GM21825 (cell line): Measurements from ENCODE around the gene C3.

Experiments
- ATAC-seq: cut with Tn5 transposase; IDR thresholded peaks from one replicate; pipeline ENCODE4 v1.9.1; 2021; ENCODE audit warnings: mild to moderate bottlenecking, moderate library complexity; ENCODE audit not compliant: unreplicated experiment

Gene C3

DNA sequence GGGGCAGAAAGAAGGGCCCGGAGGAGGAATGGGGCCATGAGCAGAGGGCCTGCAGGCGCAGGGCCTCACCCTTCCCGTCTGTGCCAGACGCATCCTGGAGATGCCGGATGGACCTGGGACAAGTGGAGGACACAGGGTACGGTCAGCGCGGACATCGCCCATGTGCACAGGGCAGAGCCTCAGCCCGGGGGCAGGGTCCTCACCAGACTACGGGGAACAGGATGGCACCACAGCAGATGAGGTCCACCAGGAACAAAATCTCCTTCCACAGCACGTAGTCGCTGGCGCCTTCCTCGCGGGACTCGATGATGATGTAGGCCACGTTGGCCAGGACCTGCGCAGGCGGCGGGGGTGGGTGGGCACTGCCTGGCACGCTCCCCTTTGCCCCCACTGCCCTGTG, 11.4 kb upstream of the C3 start:
- ATAC-seq = no peak

DNA sequence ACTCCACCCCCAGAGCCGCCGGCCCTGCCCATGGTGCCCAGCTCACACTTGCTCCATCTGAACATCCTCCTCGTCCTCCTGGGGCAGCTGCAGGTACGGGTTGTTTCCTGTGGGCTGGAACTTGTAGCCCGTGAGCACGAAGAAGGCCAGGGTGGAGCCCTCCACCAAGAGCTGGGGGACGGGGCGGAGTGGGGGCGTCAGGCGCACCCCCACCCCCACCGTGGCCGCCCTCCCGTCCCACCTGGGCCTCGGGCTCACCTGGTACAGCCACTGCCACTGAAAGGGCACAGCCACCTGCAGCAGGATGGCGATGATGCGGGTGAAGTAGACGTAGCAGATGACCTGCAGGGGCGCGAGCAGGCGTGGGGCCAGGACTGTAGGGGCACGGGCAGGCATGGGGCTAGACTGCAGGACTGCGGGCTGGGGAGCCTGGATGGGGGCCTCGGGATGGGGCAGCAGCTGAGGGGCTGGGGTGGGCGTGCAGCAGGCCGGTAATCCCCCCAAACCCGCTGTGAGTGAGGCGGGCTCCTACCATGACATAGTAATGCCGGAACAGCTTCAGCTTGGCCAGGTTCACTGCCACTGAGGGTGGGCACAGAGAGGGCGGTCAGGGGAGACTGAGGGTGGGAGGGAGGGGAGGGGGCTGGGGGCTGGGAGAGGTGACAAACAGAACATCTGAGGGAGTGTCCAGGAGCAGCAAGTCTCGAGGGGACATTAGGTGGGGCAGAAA, 10.7 kb upstream of the C3 start:
- ATAC-seq = no peak

DNA sequence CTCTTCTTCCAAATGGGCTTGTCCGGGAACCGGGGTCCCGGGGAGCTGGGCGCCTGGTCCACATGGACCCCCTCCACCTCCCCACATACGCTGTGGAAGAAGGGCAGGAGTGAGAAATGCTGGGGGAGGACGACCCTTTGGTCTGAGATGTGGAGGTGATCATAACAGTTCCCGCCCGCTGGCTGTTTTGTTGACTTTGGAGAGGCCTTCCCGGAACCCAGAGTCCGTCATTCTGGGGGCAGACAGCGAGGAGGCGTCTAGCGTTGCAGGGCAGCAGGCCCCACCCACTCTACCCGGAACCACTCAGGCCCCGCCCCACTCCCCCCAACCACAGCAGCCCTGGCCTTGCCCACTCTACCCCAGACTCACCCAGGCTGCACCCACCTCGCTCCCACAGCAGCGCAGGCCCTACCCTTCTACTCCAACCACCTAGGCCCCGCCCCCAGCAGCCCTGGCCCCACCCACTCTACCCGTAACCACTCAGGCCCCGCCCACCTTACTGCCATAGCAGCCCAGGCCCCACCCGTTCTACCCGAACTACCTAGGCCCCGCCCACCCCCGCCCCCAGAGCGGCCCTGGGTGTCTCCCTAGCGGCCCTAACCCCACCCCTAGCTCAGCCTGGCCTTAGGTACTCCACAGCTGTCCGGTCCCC, 9.8 kb upstream of the C3 start:
- no peak for ATAC-seq

DNA sequence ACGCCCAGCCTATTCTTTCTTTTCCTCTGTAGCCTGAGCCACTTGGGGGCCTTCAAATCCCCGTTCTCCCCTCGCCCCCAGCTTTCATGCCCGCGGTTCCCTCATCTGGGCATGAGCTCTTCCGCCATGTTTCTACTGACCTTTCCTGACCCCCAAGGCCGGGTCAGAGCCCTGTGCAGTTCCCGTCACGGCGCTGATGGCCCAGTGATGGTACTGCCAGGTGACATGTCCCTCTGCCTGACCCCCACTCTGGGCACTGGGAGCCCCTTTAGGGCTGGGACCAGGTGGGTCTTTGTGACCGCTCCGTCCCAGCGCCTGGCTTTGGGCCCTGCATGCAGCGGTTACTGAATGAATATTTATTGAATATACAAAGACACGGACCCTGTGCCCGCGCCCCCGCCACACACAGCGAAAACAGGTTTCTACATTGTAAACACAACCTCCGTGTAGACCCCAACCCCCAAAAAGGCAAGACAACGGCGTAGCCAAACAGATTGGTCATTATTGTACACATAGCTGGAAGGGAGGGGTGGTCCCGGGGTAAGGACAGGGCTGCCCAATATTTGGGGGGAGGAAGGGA, 9.2 kb upstream of the C3 start:
- no peak for ATAC-seq

DNA sequence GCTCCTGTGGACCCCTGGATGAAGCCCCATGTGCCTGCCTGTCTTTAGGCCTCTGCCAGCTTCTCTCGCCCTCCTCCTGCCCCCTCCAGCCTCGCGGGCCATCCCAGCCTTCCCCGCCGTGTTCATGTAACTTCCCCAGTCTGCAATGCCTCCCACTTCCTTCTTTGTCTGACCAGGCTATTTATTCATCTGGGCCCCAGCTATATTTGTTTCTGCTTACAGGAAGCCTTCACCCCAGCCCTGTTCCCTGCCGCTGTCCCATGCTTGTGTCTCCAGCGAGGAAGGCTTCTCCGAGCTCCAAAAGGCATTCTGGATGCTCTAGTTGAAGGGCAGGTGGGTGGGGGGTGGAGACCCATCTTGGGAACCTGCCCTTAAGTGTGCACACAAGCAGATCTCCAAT, 7.9 kb upstream of the C3 start:
- no peak for ATAC-seq

DNA sequence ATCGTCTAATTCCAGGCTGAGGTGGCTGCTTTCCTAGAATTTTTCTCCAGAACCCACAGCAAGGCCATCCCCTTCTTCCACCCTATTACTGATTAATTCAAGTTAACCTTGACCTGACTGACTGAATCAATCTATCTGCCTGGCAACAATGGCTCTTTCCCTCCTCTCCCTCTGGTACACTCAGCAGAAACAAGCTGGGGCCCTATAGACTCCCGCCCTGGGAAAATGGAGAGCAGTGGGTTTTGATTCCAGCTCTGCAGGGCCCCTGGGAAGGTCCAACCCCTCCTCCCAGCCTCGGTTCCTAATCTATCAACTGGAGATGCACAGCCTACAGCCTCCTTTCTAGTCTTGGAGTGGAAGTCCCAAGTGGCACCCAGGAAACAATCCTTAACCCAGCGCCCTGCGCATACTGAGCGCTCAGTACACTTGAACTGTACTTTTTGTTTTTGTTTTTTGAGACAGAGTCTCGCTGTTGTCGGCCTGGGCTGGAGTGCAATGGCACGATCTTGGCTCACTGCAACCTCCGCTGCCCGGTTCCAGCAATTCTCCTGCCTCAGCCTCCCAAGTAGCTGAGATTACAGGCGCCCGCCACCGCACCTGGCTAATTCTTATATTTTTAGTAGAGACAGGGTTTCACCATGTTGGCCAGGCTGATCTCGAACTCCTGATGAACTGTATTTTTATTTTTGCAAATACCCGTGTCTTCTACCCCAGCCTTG, 5.2 kb upstream of the C3 start:
- no peak for ATAC-seq

DNA sequence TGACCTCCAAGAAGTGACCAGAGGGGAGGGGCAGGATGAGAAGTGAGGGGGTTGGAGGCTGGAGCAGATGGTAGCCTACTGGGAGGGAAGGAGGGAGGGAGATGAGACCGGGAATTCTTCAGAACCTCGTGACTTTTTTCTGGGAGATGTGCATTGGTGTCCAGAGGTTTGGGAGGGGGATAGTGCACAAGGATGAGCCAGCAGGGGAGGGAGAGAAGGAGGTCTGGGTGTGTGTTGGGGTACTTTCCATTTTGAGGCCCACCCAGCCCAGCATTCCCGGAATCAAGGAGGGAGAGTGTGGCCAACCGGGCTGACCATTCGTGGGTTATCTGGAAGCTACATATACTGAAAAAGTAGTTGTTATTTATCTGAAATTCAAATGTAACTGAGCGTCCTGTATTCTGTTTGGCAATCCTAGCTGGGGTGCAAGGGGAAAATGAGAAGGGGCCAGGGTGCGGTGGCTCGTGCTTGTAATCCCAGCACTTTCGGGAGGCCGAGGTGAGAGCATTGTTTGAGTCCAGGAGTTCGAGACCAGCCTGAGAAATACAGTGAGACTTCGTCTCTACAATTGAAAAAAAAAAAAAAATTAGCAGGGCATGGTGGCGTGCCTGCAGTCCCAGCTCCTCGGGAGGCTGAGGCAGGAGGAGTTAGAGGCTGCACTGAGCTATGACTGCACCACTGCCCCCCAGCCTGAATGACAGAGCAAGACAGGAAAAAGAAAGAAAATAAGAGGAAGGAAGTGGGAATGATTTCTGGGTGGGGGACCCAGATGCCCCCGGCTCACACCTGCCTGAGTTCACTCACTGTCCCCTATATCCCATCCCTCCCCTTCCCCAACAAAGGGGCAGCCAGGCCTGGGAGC, 4.4 kb upstream of the C3 start:
- ATAC-seq = no peak

DNA sequence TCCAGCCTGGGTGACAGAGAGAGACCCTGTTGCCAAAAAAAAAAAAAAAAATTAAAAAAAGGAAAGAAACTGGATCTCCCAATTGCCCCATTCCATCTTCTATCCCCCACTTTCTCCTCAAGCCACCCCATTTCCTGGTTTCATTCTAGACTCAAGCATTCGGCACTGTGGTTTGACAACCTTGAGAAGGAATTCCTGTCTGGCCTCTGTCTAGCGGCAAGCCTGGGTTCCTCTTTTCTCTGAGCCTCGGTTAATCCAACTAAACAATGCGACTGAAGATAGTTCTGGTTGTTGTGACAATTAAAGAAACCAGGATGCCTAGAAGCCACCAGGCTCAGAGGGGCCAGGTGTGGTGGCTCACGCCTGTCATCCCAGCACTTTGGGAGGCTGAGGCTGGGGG, 3.3 kb upstream of the C3 start:
- no peak for ATAC-seq

DNA sequence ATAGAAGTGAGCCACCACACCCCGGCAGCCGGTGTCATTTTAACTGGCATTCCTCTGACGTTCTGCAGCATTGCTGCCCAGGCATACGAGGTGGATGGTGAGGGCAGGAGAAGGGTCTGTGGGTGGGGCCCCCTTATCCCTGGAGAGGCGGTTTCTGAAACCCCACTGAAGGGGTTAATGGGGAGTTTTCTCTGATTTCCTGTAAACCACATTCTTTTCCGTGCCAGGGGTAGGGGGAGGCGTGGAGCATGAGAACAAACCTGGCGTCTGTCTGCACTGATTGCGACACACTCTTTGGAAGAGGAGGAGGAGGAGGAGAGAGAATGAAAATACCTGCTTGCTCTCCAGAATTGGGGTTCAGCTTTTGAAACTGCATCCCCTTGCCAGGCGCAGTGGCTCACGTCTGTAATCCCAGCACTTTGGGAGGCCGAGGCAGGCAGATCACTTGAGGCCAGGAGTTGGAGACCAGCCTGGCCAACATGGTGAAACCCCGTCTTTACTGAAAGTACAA, 2.7 kb upstream of the C3 start:
- ATAC-seq = no peak

DNA sequence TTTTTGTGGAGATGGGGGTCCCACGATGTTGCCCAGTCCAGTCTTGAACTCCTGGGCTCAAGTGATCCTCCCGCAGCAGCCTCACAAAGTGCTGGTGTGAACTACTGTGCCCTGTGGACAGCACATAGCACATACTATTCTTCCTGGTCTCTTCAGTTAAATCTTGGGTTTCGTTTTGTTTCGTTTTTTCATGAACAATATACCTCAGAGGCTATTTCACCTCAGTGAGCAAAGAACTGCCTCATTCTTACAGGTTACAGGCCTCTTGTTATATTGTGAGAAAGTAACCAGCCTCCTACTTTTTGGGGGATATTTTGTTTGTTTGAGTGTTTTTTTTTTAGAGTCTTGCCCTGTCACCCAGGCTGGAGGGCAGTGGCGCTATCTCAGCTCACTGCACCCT, 1.3 kb upstream of the C3 start:
- peak; percentile 47 for ATAC-seq

DNA sequence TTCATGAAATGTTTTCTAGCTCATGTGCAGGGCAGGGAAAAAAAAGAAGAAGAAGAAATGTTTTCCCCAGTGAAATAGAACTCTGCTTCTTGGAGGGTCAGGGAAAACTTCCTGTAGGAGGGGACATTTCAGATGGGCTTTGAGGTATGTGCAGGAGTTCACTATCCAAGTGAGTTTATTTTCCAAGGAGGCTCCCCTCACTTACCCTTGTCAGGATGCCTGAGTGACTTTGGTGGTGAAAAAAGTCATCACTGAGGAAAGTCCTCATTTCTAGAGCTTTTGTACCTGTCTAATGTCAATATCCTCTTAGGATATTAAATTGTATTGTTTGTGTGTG, 656 bp upstream of the C3 start:
- ATAC-seq = no peak

DNA sequence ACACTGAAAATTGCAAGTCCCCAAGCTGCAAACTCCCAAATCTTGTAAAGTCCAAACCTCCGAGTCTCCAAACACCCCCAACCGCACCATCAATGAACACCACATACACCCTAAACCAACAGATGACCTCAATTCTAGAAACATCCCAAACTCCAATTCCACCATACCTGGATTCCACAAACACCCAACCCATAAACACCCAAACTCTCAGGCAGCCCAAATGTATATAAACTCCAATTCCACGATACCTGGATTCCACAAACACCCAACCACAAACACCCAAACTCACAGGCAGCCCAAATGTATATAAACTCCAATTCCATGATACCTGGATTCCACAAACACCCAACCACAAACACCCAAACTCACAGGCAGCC, 470 bp downstream of the C3 start:
- ATAC-seq = no peak

DNA sequence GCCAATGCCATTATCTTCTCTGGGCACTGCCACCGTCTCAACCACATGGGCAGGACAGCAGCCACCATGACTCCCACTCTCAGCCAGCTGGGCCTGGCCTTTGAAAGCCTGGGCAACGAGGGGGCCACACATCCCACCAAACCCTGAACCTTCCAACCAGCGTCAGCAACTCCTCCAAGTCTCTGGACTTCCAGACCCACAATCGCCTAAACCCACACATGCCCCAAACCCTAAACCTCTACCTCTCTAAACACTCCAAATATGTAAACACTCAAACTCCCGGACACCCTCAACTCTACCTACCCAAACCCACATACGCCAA, 949 bp downstream of the C3 start:
- no peak for ATAC-seq

DNA sequence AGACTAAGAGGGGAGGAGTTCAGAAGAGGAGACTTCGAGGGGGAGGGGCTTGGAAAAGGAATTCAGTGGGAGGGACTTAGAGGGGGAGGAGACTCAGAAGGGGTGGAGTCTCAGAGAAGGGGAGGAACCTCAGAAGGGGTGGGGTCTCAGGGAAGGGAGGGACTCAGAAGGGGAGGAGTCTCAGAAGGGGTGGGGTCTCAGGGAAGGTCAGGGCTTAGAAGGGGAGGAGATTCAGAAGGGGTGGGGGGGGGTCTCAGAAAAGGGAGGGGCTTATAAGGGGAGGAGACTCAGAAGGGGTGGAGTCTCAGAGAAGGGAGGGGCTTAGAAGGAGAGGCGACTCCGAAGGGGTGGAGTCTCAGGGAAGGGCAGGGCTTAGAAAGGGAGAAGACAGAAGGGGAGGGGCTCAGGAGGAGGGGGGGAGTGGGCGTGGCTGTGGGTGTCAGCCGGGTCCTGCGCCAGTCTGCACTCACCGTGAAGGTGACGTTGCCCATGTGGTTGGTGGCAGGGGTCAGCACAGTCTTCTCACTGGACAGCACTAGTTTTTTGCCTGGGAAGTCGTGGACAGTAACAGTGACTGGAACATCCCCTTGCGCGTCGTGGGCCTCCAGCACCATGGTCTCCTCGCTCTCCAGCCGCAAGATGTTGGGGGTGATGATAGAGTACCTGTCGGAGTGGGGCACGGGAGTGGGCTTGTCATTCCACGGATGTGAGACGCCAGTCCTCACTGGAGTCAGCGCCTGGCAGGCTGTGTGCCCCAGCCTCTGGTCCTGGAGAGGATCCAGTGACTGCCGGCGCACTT, 1.5 kb downstream of the C3 start:
- no peak for ATAC-seq

DNA sequence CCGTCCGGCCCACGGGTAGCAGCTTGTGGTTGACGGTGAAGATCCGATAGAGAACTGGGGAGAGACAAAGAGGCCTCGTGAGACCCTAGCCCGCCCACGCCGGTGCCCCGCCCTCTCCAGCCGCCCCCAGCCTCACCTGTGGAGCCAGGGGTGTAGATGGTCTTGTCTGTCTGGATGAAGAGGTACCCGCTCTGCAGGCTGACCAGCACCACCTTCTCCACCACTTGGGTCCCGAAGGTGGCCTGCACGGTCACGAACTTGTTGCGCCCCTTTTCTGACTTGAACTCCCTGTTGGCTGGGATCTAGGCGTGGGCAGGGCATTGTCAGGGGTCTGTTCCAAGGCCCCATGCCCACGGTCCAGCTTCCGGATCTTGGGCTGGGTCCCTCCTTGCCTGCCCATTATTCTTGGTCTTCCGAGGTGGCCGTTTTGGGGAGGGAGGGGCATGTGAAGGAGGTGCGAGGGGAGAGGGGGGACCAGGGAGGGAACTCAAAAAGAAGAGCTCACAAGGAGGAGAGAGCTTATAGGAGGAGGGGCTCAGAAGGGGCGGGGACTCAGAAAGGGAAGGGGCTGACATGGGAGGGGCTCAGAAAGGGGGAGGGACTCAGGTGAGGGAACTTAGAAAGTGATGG, 2.2 kb downstream of the C3 start:
- no peak for ATAC-seq

DNA sequence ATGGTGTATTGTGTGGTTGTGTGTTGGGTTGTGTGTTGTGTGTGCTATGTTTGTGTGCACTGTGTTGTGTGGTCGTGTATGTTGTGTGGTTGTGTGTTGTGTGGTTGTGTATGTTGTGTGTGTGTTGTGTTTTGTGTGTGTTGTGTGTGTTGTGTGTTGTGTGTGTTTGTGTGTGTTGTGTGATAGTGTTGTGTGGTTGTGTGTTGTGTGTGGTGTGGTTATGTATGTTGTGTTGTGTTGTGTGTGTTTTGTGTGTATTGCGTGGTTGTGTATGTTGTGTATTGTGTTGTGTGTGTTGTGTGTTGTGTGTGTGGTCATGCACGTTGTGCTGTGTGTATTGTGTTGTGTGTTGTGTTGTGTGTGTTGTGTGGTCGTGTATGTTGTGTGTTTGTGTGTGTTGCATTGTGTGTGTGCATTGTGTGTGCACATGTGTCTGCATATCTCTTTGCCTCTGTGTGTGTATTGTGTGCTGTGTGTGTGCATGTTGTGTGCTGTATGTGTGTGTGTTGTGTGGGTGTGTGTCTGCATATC, 2.9 kb downstream of the C3 start:
- ATAC-seq = no peak

DNA sequence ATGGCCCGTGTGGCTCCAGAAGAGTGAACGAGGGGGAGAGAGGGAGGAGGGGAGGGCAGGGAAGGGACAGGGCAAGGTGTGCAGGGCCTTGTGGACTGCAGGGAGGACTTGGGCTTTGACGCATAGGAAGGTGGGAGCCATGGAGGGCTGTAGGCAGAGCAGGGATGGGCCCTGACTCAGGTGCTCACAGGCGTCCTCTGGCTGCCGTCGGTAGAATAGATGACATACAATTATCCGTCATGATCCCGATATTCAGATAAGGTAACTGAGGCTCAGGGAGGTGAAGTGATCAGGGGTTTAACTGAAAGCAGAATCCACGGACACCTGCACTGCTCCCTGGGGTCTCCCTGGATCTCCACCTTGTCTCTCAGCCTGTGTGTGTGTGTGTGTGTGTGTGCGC, 3.4 kb downstream of the C3 start:
- no peak for ATAC-seq

DNA sequence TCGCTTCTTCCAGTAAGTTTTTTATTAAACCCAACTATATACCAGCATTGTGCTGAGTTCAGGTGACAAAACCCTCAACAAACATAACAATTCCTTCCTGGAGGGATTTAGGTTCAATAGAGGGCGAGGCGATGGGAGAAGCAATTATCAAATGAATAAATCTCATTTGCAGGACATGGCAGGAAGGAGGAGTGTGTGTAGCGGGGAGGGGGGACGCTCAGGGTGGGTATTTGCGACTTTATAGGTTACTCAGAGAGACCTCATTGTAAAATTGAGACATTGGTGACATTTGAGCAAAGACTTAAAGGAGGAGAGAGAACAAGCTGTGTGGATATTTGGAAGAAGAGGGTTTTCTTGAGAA, 3.9 kb downstream of the C3 start:
- no peak for ATAC-seq

DNA sequence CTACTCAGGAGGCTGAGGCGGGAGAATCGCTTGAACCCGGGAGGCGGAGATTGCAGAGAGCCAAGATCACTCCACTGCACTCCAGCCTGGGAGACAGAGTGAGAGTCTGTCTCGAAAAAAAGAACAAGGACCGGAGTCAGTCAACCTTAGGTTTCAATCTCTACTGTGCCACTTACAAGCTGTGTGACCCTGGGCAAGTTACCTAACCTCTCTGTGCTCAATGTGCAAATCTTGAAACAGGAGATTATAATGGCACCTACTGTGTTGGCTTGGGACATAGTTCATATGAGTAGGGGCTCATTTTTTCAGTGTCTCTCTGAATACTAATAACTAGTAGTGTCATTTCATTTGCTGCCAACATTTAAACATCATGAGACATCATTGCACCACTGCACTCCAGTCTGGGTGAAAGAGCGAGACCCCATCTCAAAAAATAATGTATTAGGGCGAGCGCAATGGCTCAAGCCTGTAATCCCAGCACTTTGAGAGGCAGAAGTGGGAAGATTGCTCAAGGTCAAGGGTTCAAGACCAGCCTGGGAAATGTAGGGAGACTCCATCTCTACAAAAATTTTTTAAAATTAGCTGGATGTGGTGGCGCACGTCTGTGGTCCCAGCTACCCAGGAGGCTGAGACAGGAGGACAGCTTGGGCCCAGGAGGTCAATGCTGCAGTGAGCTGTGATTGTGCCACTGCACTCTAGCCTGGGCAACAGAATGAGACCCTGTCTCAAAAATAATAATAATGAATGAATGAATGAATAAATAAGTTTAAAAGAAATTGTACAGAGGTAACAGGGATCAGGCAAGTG, 5.5 kb downstream of the C3 start:
- no peak for ATAC-seq
